K562 (cell line): Measurements from ENCODE around the gene DAD1. TPM values are rescaled to one million over a fixed set of nuclear protein-coding genes. Genes with fewer than 3 reads are reported as not detected.

ENCODE experiments used
- ATAC-seq: fragments of 200-7000 bp; cut with Tn5 transposase; 3 replicates; pipeline ENCODE4 v1.9.1; 2020; ENCODE audit warnings: moderate library complexity
- BruUV-seq: library from RNA; stranded (reverse); fragments of 400-500 nt; replicated peaks from 2 replicates; lab custom pipeline; 2021; lab: Mats Ljungman, UMichigan
- CTCF ChIA-PET: fragments of 300-600 bp; formaldehyde crosslinking; extraction: SDS; loops from one replicate; lab custom pipeline; 2021; ENCODE audit warnings: low intra/inter-chr PET ratio; lab: Yijun Ruan, JAX
- POLR2A ChIA-PET: fragments of 300-600, 350-650 bp; sonication (Branson Sonifier 250); formaldehyde crosslinking; extraction: SDS; loops from one replicate; lab custom pipeline; 2021; ENCODE audit warnings: antibody characterized with exemption, inconsistent platforms; lab: Yijun Ruan, JAX
- DNase-seq, 4 experiments: peaks; one replicate each; pipeline versions ENCODE4 v3.0.0 to v3.0.0-alpha.2; 2011 to 2018; ENCODE audit warnings: low spot score in 3 of 4, mixed read lengths in 3 of 4; ENCODE audit errors: extremely low read depth in 1 of 4
- FAIRE-seq: peaks from 2 replicates; lab custom pipeline; 2011; peaks lifted over from hg19 to GRCh38; lab: Jason Lieb, UNC
- H2AFZ ChIP-seq: 2 replicates; pipeline ENCODE4 v1.6.0; 2011; ENCODE audit warnings: low read depth, low read length, control low read depth, inconsistent platforms
- H3K27ac ChIP-seq: fragments of 200-600 bp; 3 replicates; pipeline ENCODE4 v1.8.0; 2011; ENCODE audit warnings: low read depth, mild to moderate bottlenecking, control low read depth, inconsistent platforms, low read length, moderate library complexity, mixed read lengths; ENCODE audit errors: extremely low read depth
- H3K27me3 ChIP-seq, 2 experiments: fragments of 300-600 bp in 1 of 2; 2 replicates in 1 of 2; 3 replicates in 1 of 2; pipeline versions ENCODE4 v1.6.0 to v1.8.0; 2011; ENCODE audit warnings: inconsistent platforms in 2 of 2, low read length in 2 of 2, mild to moderate bottlenecking in 1 of 2, mixed read lengths in 1 of 2, moderate library complexity in 1 of 2; ENCODE audit not compliant: control insufficient read depth in 2 of 2, insufficient read depth in 2 of 2
- H3K36me3 ChIP-seq: fragments of 300-600 bp; 3 replicates; pipeline ENCODE4 v1.8.0; 2011; ENCODE audit warnings: mild to moderate bottlenecking, low read length, inconsistent platforms; ENCODE audit not compliant: control insufficient read depth, insufficient read depth
- H3K4me1 ChIP-seq, 2 experiments: fragments of 200-600 bp in 1 of 2; replicated peaks in 1 of 2; 2 replicates in 1 of 2; 3 replicates in 1 of 2; pipeline versions ENCODE4 v1.5.1 to v1.8.0; 2011; ENCODE audit warnings: inconsistent platforms in 2 of 2, low read length in 2 of 2, mild to moderate bottlenecking in 1 of 2, mixed read lengths in 1 of 2, moderate library complexity in 1 of 2; ENCODE audit not compliant: control insufficient read depth in 2 of 2, insufficient read depth in 2 of 2
- H3K4me2 ChIP-seq: 2 replicates; pipeline ENCODE4 v1.6.1; 2011; ENCODE audit warnings: low read length, control low read depth, inconsistent platforms, mixed read lengths; ENCODE audit not compliant: insufficient read depth
- H3K4me3 ChIP-seq: fragments of 200-600 bp; sonication (generic), shearing (Covaris generic); 2 replicates; pipeline ENCODE4 v1.5.1; 2016; ENCODE audit warnings: control low read depth, inconsistent platforms
- H3K79me2 ChIP-seq: fragments of 200-600 bp; 3 replicates; pipeline ENCODE4 v1.8.0; 2011; ENCODE audit warnings: low read length, inconsistent platforms; ENCODE audit not compliant: control insufficient read depth, insufficient read depth
- H3K9ac ChIP-seq, 2 experiments: 2 replicates each; pipeline versions ENCODE4 v1.6.0 to v1.6.1; 2011; ENCODE audit warnings: low read depth in 2 of 2, low read length in 2 of 2, control low read depth in 1 of 2, inconsistent platforms in 1 of 2, mild to moderate bottlenecking in 1 of 2, mixed read lengths in 1 of 2; ENCODE audit not compliant: insufficient read depth in 1 of 2
- H3K9me1 ChIP-seq: one replicate; pipeline ENCODE4 v1.6.0; 2011; ENCODE audit warnings: inconsistent platforms, mild to moderate bottlenecking, low read length, moderate library complexity; ENCODE audit not compliant: control insufficient read depth, insufficient read depth
- H3K9me3 ChIP-seq: replicated peaks from 2 replicates; pipeline ENCODE4 v1.5.1; 2011; ENCODE audit warnings: low read depth, low read length, inconsistent platforms; ENCODE audit not compliant: control insufficient read depth, insufficient read depth
- H4K20me1 ChIP-seq: replicated peaks from 2 replicates; pipeline ENCODE4 v1.6.1; 2011; ENCODE audit warnings: low read length, inconsistent platforms, mixed read lengths; ENCODE audit not compliant: control insufficient read depth, insufficient read depth
- CREB5 ChIP-seq: fragments of 250-450 bp; sonication (Bioruptor Pico); IDR thresholded peaks from 2 replicates; pipeline ENCODE4 v1.5.0; 2020; ENCODE audit warnings: mild to moderate bottlenecking
- DDX20 ChIP-seq: fragments of 450-650 bp; IDR thresholded peaks from 2 replicates; pipeline ENCODE4 v1.6.1; 2016; ENCODE audit warnings: missing genetic modification characterization, low read depth, mild to moderate bottlenecking, missing compliant biosample characterization, moderate library complexity
- DPF2 ChIP-seq: fragments of 450-650 bp; IDR thresholded peaks from 2 replicates; pipeline ENCODE4 v1.6.1; 2016
- ELF2 ChIP-seq: fragments of 250-450 bp; sonication (Bioruptor Pico); IDR thresholded peaks from 2 replicates; pipeline ENCODE4 v1.5.0; 2021; ENCODE audit warnings: mild to moderate bottlenecking
- SP1 ChIP-seq: sonication (generic); formaldehyde crosslinking; IDR thresholded peaks from 2 replicates; pipeline ENCODE4 v1.8.1; 2022; ENCODE audit warnings: mild to moderate bottlenecking, missing genetic modification reagents
- TOE1 ChIP-seq, 2 experiments: fragments of 450-650 bp in 1 of 2; sonication (generic) in 1 of 2; formaldehyde crosslinking in 1 of 2; IDR thresholded peaks; 2 replicates each; pipeline versions ENCODE4 v1.7.1 to v1.8.0; 2016 to 2022; ENCODE audit warnings: borderline replicate concordance in 2 of 2, mild to moderate bottlenecking in 2 of 2, antibody characterized with exemption in 1 of 2, inconsistent platforms in 1 of 2, low read depth in 1 of 2, missing genetic modification reagents in 1 of 2, moderate library complexity in 1 of 2
- USF2 ChIP-seq: sonication (generic); formaldehyde crosslinking; IDR thresholded peaks from 2 replicates; pipeline ENCODE4 v1.5.0; 2020; ENCODE audit warnings: missing genetic modification reagents
- ZNF121 ChIP-seq: sonication (generic); formaldehyde crosslinking; conservative IDR thresholded peaks from 2 replicates; pipeline ENCODE4 v1.8.0; 2022; ENCODE audit warnings: missing genetic modification reagents
- ZNF316 ChIP-seq: fragments of 450-650 bp; IDR thresholded peaks from 2 replicates; pipeline ENCODE4 v1.6.1; 2016
- ZNF354B ChIP-seq: fragments of 250-450 bp; sonication (Bioruptor Pico); IDR thresholded peaks from 2 replicates; pipeline ENCODE4 v1.4.0; 2020
- ZNF384 ChIP-seq: IDR thresholded peaks from 2 replicates; pipeline ENCODE4 v1.6.1; 2012; ENCODE audit warnings: low read depth, low read length, improper control_type of control experiment
- ZNF408 ChIP-seq: fragments of 250-450 bp; sonication (Bioruptor Pico); IDR thresholded peaks from 2 replicates; pipeline ENCODE4 v1.4.0; 2020; ENCODE audit warnings: low read depth, mild to moderate bottlenecking, moderate library complexity
- ZNF589 ChIP-seq: fragments of 200-800 bp; sonication (Bioruptor generic); IDR thresholded peaks from 2 replicates; pipeline ENCODE4 v1.6.1; 2016; ENCODE audit warnings: low read depth, missing genetic modification characterization, missing compliant biosample characterization
- ZNF740 ChIP-seq, 3 experiments: fragments of 200-800 bp in 1 of 3; sonication (Bioruptor generic) in 1 of 3; sonication (generic) in 1 of 3; formaldehyde crosslinking in 1 of 3; IDR thresholded peaks; 2 replicates each; pipeline versions ENCODE4 v1.6.1 to v1.8.0; 2016 to 2022; ENCODE audit warnings: mild to moderate bottlenecking in 2 of 3, missing compliant biosample characterization in 2 of 3, missing genetic modification characterization in 2 of 3, missing genetic modification reagents in 1 of 3
- ZNF76 ChIP-seq: fragments of 250-450 bp; sonication (Bioruptor Pico); IDR thresholded peaks from 2 replicates; pipeline ENCODE4 v1.4.0; 2020; ENCODE audit warnings: mild to moderate bottlenecking, moderate library complexity, borderline replicate concordance
- ZNF785 ChIP-seq: fragments of 250-450 bp; sonication (Bioruptor Pico); IDR thresholded peaks from 2 replicates; pipeline ENCODE4 v1.4.0; 2020; ENCODE audit warnings: mild to moderate bottlenecking
- WGBS: fragments of 100-300 bp; shearing (Covaris generic); methylation state at CpG from one replicate; pipeline ENCODE4 v1.1.6; 2016; ENCODE audit warnings: low coverage, mixed read lengths; ENCODE audit not compliant: insufficient coverage; ENCODE audit errors: missing lambda C conversion rate; 5-methylcytosine and 5-hydroxymethylcytosine counted together
- in situ Hi-C: fragments of 300-500 bp; cut with MboI; formaldehyde crosslinking; loops from 4 replicates; pipeline ENCODE4 v1.15.0; 2018; ENCODE audit warnings: inconsistent platforms, mixed read lengths
- intact Hi-C: fragments of 100-400 bp; cut with micrococcal nuclease; formaldehyde crosslinking; loops from 2 replicates; pipeline ENCODE4 v1.14.2; 2022
- polyA plus RNA-seq, 8 experiments: library from polyadenylated mRNA; depleted of rRNA in 4 of 8; stranded (reverse) in 5 of 8; unstranded in 3 of 8; fragments of >200 nt; fragmentation: Nextera tagmentation in 2 of 8; fragmentation: Illumina TruSeq in 1 of 8; extraction: Ambion mirVana in 2 of 8; extraction: Trizol in 1 of 8; gene quantifications; 2 replicates each; pipeline versions ENCODE4 v1.2.1 to v1.2.3, GENCODE V29; 2011 to 2014; ENCODE audit warnings: inconsistent platforms in 1 of 8, missing spikeins in 1 of 8
- total RNA-seq, 7 experiments: library from RNA; depleted of rRNA in 6 of 7; stranded (reverse); fragments of >200 nt in 6 of 7; fragmentation: Illumina TruSeq in 2 of 7; extraction: Trizol in 2 of 7; gene quantifications; 2 replicates each; pipeline versions ENCODE4 v1.2.1 to v1.2.3, GENCODE V29; 2011 to 2021; ENCODE audit warnings: low replicate concordance in 1 of 7

Gene DAD1
- total and polyA plus RNA-seq, 9 of the 15 experiments (the other 6 are each of a cell fraction or from before 2014, with no cell fraction given) = 104 to 617 (median 222) TPM

GRCh38 chr14:22546722-22547071 is 42.3 kb downstream of the DAD1 start:
- no peaks in the 10 kb centered on the region; a peak in 2 of 5 replicates for H3K4me1 ChIP-seq
- DNase-seq (no peak), FAIRE-seq (no peak), ATAC-seq (no peak)
- H3K4me2 ChIP-seq = no peak overlapping the region
- no peak overlapping the region for H3K9ac ChIP-seq
- H3K27ac ChIP-seq = no peak overlapping the region
- intact Hi-C loops = no loop called here
- H4K20me1 ChIP-seq = no peaks in the 10 kb centered on the region
- H2AFZ ChIP-seq = no peak overlapping the region
- in situ Hi-C loops = no loop called here
- no peak for TF ChIP-seq ZNF589
- no peak for TF ChIP-seq ELF2
- no peak for TF ChIP-seq USF2
- no peak for TF ChIP-seq CREB5
- no peak for TF ChIP-seq ZNF785 (CRISPR knock-in tag)
- no peak for TF ChIP-seq ZNF121 (CRISPR knock-in tag)
- TF ChIP-seq ZNF76 = no peak
- no peak for TF ChIP-seq DPF2
- no peak for TF ChIP-seq TOE1 (IDR thresholded peaks at IDR 0.05; ENCODE audit: borderline replicate concordance)
- no peak for TF ChIP-seq TOE1 (CRISPR knock-in tag; IDR thresholded peaks at IDR 0.05; ENCODE audit: borderline replicate concordance, low read depth)
- TF ChIP-seq ZNF384 = no peak
- no peak for TF ChIP-seq DDX20
- TF ChIP-seq ZNF740 (CRISPR knock-in tag; IDR thresholded peaks at IDR 0.05) = no peak
- TF ChIP-seq ZNF740 (tag; IDR thresholded peaks at IDR 0.05) = no peak
- no peak for TF ChIP-seq ZNF408 (CRISPR knock-in tag)
- TF ChIP-seq ZNF354B (CRISPR knock-in tag) = no peak
- TF ChIP-seq ZNF316 = no peak
- no peak for TF ChIP-seq SP1 (CRISPR knock-in tag)
- H3K9me3 ChIP-seq = no peaks in the 10 kb centered on the region
- ChIA-PET CTCF (no interaction called here), POLR2A (no interaction called here)
- H3K27me3 ChIP-seq = peaks cover 2 to 8% of the 10 kb centered on the region in 2 experiments; a peak in 3 of 5 replicates
- H3K79me2 ChIP-seq = no peaks in the 10 kb centered on the region
- BruUV-seq = no TSS peak
- H3K9me1 ChIP-seq = no peaks in the 10 kb centered on the region
- H3K36me3 ChIP-seq = no peaks in the 10 kb centered on the region
- H3K4me3 ChIP-seq = no peak overlapping the region
- WGBS = 71% methylated on average over 3 of the region's 3 CpGs
